ENCODE data around the gene SDS.

- TF ChIP-seq CTCF (IDR thresholded peaks at IDR 0.05) (no peak), EZH2 (IDR thresholded peaks at IDR 0.05; ENCODE audit: borderline replicate concordance, insufficient read depth, low read depth, low read length, poor library complexity, severe bottlenecking) (no peak)
Measured at GRCh38 chr12:113390064-113391043, 13.3 kb downstream of the SDS start.

Measured in B cell (primary cell).